ENCODE data around the gene F8. TPM values are rescaled to one million over a fixed set of nuclear protein-coding genes. Genes with fewer than 3 reads are reported as not detected.
"Not testable (repeated sequence)": the region's sequence is repeated elsewhere in the genome, so short reads cannot be mapped to it uniquely, and the experiment has no call there.

Gene F8
- total RNA-seq, 1 donor from 2014 or later: 7.3 TPM

GRCh38 chrX:155028877-155029291, 6.4 kb upstream of the F8 start:
- no peak for DNase-seq

GRCh38 chrX:155028129-155028528, 5.6 kb upstream of the F8 start:
- DNase-seq: no peak

GRCh38 chrX:155027509-155028066, 5.1 kb upstream of the F8 start:
- no peak for DNase-seq

DNA sequence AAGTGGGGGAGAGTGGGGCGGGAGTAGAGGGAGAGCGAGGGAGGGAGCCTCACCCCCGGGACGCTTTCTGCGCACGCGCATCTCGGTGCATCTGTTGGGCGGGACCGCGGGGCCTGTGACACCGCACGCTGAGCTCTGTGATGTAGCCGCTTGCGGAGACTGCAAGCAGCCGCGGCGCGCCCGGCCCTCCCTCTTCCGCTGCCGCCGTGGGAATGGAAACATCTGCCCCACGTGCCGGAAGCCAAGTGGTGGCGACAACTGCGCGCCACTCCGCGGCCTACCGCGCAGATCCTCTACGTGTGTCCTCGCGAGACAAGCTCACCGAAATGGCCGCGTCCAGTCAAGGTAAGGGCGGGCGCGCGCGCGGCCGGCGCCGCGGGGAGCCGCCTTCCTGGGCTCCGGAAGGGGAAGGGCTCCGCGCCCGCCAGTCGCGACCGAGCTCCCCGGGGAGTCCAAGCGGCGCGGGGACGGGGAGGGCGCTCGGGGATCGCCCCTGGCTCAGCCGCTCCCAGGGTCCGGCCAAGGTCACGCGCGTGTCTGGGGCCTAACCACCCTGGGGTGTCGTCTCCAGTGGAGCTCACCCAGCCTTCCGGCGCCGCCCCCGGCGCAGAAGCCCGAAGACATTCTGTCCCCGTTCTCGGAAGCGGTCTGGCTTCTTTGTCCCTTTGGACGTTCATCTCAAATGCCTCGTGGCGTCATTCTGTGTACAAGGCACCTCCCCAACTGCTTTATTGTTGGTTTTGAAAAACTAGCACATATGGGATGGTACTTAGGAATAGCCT, 4.4 kb upstream of the F8 start, which contains the start of gene FUNDC2:
FUNDC2 (plus strand) TSS at position 118 of the 782 bp plus-strand sequence; CDS start at position 213, 95 bp downstream.
- DNase-seq: peak; percentile 85

GRCh38 chrX:155026420-155026726, 3.9 kb upstream of the F8 start:
- no peak for DNase-seq

- DNase-seq: no peak
Measured at GRCh38 chrX:155023907-155024833, 1.6 kb upstream of the F8 start.

DNA sequence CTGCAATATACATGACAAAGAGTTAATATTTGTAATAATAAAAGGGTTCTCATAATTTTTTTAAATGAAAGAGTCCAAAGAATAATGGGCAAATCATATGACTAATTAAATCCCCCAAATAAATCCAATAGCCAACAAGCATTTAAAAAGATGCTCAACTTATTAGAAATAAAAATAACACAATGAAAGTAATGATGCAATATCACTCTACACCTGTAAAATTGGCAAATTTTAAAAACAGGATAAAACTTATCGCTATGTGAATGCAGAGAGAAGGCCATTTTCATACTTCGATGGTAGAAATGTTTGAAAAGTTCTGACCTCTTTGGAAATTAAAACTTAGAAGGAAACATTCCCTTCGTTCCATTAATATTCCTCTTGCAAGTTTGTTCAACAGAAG, 1.9 kb downstream of the F8 start:
- DNase-seq: no peak

DNA sequence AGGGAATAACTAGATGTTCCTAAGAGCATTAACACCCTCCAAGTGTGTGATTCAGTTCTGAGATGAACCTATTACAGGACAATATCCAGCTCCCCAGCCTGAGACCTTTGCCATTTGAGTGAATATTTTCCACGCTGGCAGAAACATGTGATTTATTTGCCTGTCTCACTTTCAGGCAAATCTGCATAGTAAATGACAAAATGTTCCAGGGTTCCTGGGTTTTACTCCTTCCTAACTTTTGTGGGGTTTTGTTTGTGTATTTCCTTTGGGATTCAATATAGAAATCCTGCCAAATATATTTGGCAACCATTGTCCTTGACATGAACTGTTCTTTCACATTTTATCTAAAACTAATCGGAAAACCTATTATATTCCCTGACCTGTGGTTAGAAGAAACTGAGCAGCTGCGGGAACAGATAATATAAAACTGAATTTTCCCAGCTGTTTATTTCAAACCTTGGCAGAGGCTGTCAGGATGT, 12.5 kb downstream of the F8 start:
- no peak for DNase-seq

GRCh38 chrX:155008578-155008977, 13.9 kb downstream of the F8 start:
- DNase-seq: not testable (repeated sequence)

DNA sequence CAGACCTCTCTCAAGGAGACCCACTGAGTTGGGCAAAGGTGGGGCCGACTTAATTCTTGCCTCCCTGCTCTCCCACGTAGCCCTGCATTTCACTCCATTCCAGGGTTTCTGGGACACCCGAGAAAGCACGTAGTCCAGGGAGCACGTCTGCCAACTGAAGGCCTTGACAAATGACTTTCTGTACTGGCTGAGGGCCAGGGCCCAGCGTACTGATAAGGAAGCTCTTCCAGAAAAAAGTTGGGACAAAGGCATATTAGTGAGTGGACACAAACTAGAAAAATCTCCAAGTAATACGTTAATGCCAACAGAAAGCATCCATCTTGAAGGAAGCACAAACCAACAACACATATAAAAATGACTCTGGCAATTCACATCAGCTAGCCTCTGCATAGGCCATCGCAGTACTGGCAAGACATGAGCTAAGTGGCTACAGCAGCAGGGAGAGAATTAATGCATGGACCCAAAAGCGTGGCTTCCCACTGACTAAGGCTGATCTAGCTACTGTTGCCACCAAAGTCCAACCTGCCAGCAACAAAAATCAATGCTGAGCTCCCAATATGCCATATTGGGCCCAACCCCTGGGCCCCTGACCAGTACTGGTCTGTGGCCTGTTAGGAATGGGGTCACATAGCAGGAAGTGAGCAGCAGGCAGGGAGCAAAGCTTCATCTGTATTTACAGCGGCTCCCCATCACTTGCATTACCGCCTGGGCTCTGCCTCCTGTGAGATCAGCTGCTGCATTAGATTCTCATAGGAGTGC, 15.4 kb downstream of the F8 start:
- not testable (repeated sequence) for DNase-seq

GRCh38 chrX:155006379-155006778, 16.1 kb downstream of the F8 start:
- not testable (repeated sequence) for DNase-seq

DNA sequence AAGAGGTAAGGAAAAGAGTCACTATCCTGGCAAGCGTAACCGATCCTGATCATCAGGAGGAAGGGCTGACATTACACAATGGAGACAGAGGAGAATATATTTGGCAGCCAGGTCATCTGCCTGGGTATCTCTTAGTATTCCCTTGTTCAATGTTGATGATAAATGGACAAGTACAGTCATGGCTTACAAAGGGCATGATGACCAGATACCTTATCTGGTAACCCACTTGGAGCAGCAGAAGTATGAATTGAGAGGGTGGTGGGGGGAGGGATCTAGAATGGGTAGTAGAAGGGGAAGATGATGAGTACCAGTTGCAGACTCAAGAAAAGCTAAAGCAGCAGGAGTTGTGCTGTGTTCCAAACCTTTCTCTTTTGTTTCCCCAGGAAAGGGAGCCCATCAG, 17.3 kb downstream of the F8 start:
- DNase-seq: no peak

DNA sequence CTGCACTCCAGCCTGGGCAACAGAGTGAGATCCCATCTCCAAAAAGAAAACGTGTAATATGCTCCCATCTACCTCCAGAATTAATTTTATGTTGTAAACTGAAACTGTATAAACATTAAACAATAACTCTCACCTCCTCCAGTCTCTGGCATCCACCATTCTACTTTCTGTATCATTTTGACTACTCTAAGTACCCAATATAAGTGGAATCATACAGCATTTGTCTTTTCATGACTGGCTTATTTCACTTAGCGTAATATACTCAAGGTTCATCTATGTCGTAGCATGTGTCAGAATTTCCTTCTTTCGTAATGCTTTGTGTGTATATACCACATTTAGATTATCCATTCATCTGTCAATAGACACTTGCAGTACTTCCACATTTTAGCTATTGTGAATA, 20.6 kb downstream of the F8 start:
- DNase-seq: no peak

GRCh38 chrX:155000841-155001240, 21.7 kb downstream of the F8 start:
- no peak for DNase-seq

DNA sequence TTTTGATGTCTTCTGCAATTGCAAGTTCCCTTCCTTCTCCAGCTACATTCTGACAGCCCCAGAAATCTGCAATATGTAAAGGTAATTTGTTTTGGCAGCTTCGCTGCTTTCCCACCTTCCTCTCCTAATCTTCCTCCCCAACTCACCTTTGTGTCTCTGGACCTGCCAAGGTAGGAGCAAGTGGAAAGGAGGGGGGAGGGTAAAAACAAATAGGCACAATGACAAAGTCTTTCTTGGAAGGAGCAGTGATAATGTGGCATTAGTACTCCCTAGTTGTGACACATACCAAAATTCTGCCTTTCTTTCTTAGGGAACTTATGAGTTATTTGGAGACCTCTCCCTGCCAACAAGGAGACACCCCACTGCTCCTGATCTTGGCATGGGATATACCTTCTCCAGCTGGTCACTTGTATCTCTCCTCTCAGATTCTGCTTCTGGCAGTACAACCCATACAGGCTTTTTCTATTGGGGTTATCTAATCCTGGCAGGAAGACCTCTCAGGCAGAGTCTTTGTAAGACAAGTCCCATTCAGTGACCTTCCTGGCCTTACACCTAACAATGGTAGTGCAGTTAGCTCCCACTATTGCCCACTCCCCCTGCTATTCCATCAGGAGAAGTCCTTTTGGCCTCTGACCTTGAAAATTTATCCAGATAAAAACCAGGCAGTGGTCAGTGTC, 24.2 kb downstream of the F8 start:
- DNase-seq: no peak

GRCh38 chrX:154991476-154991875, 31.0 kb downstream of the F8 start:
- no peak for DNase-seq

- DNase-seq: no peak
Measured at GRCh38 chrX:154991039-154991438, 31.5 kb downstream of the F8 start.

- no peak for DNase-seq
Measured at GRCh38 chrX:154990496-154990895, 32.0 kb downstream of the F8 start.

GRCh38 chrX:154988719-154989118, 33.8 kb downstream of the F8 start:
- no peak for DNase-seq

GRCh38 chrX:154987940-154988339, 34.6 kb downstream of the F8 start:
- DNase-seq: no peak

GRCh38 chrX:154986826-154987575, 35.5 kb downstream of the F8 start:
- DNase-seq: no peak
